Cardiac muscle cell (in vitro differentiated cells and primary cell): ENCODE measurements around the gene BCKDHB. TPM values are rescaled to one million over a fixed set of nuclear protein-coding genes. Genes with fewer than 3 reads are reported as not detected.

Experiments used
- DNase-seq, 2 donors: peaks; one replicate each; pipeline versions ENCODE4 v3.0.0 to v3.0.0-alpha.2; 2010 to 2017; ENCODE audit warnings: low read depth in 1 of 2, low spot score in 1 of 2
- H3K27ac ChIP-seq: fragments of 200-600 bp; sonication (generic); 2 replicates; pipeline ENCODE4 v1.5.1; 2016
- H3K27me3 ChIP-seq: fragments of 200-600 bp; sonication (generic); 2 replicates; pipeline ENCODE4 v1.6.0; 2016; ENCODE audit warnings: control low read depth
- H3K36me3 ChIP-seq: fragments of 200-600 bp; sonication (generic); 2 replicates; pipeline ENCODE4 v1.5.1; 2016; ENCODE audit warnings: control low read depth
- H3K4me1 ChIP-seq: fragments of 200-600 bp; sonication (generic); 2 replicates; pipeline ENCODE4 v1.8.1; 2017; ENCODE audit warnings: low read depth, mild to moderate bottlenecking, mixed run types
- H3K4me3 ChIP-seq: fragments of 200-600 bp; sonication (generic); 2 replicates; pipeline ENCODE4 v1.5.1; 2016; ENCODE audit warnings: mild to moderate bottlenecking
- H3K9me3 ChIP-seq: fragments of 200-600 bp; sonication (generic); 2 replicates; pipeline ENCODE4 v1.5.1; 2017; ENCODE audit warnings: low read depth, mild to moderate bottlenecking, control low read depth
- CTCF ChIP-seq: IDR thresholded peaks from 2 replicates; pipeline ENCODE4 v1.5.1; 2012; ENCODE audit warnings: low read depth, mild to moderate bottlenecking, low read length
- polyA plus RNA-seq: library from polyadenylated mRNA; unstranded; fragments of >200 nt; fragmentation: Nextera tagmentation; extraction: Ambion mirVana; gene quantifications from 2 replicates; pipeline ENCODE4 v1.2.1, GENCODE V29; 2016
- total RNA-seq: library from RNA; depleted of rRNA; stranded (reverse); fragments of >200 nt; gene quantifications from 2 replicates; pipeline ENCODE4 v1.2.3, GENCODE V29; 2016

The BCKDHB gene
- total and polyA plus RNA-seq, 2 experiments from 2014 or later: 27.8 to 37.4 TPM

GRCh38 chr6:80179695-80180094, 73.2 kb downstream of the BCKDHB start:
- no peaks in the 10 kb centered on the region for H3K27me3 ChIP-seq
- H3K9me3 ChIP-seq: no peaks in the 10 kb centered on the region
- H3K27ac ChIP-seq: no peak overlapping the region
- H3K4me3 ChIP-seq: no peak overlapping the region
- TF ChIP-seq CTCF: no peak
- DNase-seq: no peak
- peaks cover 14% of the 10 kb centered on the region for H3K4me1 ChIP-seq
- no peaks in the 10 kb centered on the region for H3K36me3 ChIP-seq

DNA sequence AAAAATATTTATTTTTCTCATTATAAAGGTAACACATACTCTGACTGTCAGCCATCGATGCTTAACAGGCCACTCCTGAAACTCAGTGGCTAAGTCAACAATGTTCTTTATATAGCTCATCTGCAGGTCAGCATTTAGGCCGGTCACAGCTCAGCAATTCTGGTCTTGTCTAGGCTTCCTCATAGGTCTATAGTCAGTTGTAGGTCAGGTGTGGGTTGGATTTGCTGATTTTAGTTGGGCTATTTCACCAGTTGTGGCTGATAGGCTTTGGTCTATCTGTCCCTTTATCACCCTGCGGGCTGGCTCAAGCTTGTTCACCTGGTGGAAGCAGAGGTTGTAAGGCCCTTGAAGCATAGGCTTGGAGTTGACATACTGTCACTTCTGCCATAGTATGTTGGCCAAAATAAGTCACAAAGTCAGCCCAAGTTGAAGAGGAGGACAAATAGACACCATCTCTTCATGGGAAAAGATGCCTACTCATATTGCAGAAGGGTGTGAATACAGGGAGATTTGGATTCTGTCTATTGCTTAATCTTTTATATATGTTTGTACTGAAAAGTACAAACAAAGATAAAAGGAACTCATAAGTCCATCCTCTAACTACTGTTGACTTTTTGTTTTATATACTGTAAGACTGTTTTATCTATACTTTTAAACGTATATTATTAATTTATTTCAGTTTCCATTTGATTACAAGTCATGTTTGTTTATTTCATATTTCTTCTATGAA, 75.0 kb downstream of the BCKDHB start:
- Histone ChIP-seq H3K4me1 (peaks cover 14% of the 10 kb centered on the region), H3K36me3 (no peaks in the 10 kb centered on the region), H3K27me3 (no peaks in the 10 kb centered on the region), H3K9me3 (no peaks in the 10 kb centered on the region), H3K27ac (peak overlapping the region; percentile 75), H3K4me3 (no peak overlapping the region)
- DNase-seq: peak in 1 of 2 donors; percentile 46
- no peak for TF ChIP-seq CTCF

- DNase-seq: peak in 1 of 2 donors; percentile 27
- H3K27me3 ChIP-seq: no peaks in the 10 kb centered on the region
- no peaks in the 10 kb centered on the region for H3K36me3 ChIP-seq
- peaks cover 14% of the 10 kb centered on the region for H3K4me1 ChIP-seq
- no peak for TF ChIP-seq CTCF
- no peak overlapping the region for H3K4me3 ChIP-seq
- H3K9me3 ChIP-seq: no peaks in the 10 kb centered on the region
- peak overlapping the region; percentile 75 for H3K27ac ChIP-seq
These were observed 75.8 kb downstream of the BCKDHB start for GRCh38 chr6:80182308-80182707.

GRCh38 chr6:80183019-80183795, 76.7 kb downstream of the BCKDHB start:
- no peak for DNase-seq
- no peaks in the 10 kb centered on the region for H3K36me3 ChIP-seq

DNA sequence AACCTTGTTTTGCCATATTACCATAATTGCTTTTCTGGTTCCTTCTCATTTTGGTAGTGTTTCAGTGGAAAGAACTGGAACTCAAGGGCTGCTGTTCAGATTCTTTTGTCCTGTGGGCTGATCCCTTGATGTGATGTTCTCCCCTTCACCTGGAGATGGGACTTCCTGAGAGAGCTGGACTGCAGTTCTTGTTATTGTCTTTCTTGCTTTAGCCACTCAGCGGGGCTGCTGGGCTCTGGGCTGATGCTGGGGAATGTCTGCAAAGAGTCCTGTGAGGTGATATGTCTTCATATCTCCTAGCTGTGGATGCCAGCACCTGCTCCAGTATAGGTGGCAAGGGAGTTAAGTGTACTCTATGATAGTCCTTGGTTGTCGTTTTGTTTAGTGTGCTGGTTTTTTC, 79.0 kb downstream of the BCKDHB start:
- Histone ChIP-seq H3K4me1 (peaks cover 14% of the 10 kb centered on the region), H3K4me3 (no peak overlapping the region), H3K36me3 (no peaks in the 10 kb centered on the region), H3K27me3 (no peaks in the 10 kb centered on the region), H3K27ac (no peak overlapping the region), H3K9me3 (no peaks in the 10 kb centered on the region)
- TF ChIP-seq CTCF: no peak
- DNase-seq: no peak

More at GRCh38 chr6:80183019-80183795, 76.7 kb downstream of the BCKDHB start:
- Histone ChIP-seq H3K27ac (no peak overlapping the region), H3K27me3 (no peaks in the 10 kb centered on the region), H3K9me3 (no peaks in the 10 kb centered on the region), H3K4me3 (no peak overlapping the region), H3K4me1 (peaks cover 14% of the 10 kb centered on the region)
- no peak for TF ChIP-seq CTCF
